ENCODE measurements around the gene TEPSIN. TPM values are rescaled to one million over a fixed set of nuclear protein-coding genes. Genes with fewer than 3 reads are reported as not detected.

TEPSIN gene
- total and polyA plus RNA-seq, 2 of the 13 experiments (the other 11 are each of a cell fraction or from before 2014, with no cell fraction given), result 16.1 to 18.8 TPM

DNA sequence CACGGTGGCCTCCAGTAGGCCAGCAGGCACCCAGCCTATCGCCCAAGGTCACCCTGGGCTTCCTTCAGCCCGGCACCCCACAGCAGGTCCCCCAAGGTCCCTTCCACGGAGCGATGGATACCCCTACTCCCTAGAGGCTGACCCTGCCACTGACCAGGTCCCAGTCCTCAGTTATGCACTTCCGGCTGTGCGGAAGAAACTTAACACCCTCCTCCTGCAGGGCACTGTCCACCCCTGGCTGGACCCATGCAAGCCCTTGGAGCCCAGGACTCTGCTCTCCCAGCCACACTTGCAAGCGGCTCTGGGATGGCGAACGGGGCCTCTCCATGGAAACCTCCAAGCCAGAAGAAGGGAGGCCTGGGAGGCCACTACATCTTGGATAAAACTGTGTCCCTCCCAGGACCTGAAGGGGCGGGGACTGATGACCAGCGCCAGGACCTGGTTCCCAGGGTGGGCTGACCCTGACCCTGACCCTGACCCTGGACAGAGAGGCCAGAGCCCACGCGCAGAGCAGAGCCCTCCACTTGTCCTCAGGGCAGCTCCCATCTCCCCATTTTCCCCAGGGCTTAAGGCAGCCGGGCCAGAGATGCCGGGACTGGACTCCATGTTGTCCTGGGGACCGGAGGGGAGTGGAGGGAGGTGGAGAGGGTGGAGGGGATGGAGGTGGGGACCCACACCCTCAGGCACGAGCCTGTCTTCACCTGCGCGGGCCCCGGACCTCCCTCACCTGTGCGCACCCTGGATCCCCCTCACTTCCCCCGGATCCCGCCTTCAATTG, 16.8 kb downstream of the TEPSIN start:
- H3K4me2 ChIP-seq (ENCODE audit: low read depth, low read length), result peak overlapping the region; percentile 93
- H3K79me2 ChIP-seq (ENCODE audit: insufficient read depth, low read length), result peaks cover 12% of the 10 kb centered on the region
- no peaks in the 10 kb centered on the region for H3K27me3 ChIP-seq (ENCODE audit: control insufficient read depth in 1 of 2, insufficient read depth in 2 of 2, low read length in 2 of 2)
- CTCF ChIA-PET (ENCODE audit: low intra/inter-chr PET ratio, low total read pairs), result no interaction called here
- in situ Hi-C loops (cut with HindIII; ENCODE audit: extremely low pct_ligation_motif_present, low pct_unique_long_range_greater_than_20kb), result no loop called here
- H3K9ac ChIP-seq (ENCODE audit: insufficient read depth, low read depth, low read length), result peak overlapping the region; percentile 74
- peak overlapping the region; percentile 37 for H3K27ac ChIP-seq (ENCODE audit: extremely low read length, insufficient read depth, low read length)
- intact Hi-C loops (cut with micrococcal nuclease; ENCODE audit: unreplicated experiment), result loop anchor here (5.0 kb wide), 1 partner anchor 80 kb away; no protein-coding TSS in a partner anchor
- H4K20me1 ChIP-seq (ENCODE audit: insufficient read depth, low read length), result no peaks in the 10 kb centered on the region; the same call in 1 of the 2 replicates
- DNase-seq (ENCODE audit: low spot score), result no peak
- no peak for FAIRE-seq
- peaks cover 30% of the 10 kb centered on the region for H3K4me1 ChIP-seq (ENCODE audit: insufficient read depth, low read length)
- H3K36me3 ChIP-seq (replicated peaks in 1 of 2; ENCODE audit: control insufficient read depth in 1 of 2, insufficient read depth in 2 of 2, low read length in 2 of 2), result peaks cover 10 to 11% of the 10 kb centered on the region in 2 experiments; a peak in 4 of 5 replicates
- WGBS (ENCODE audit: low lambda C conversion rate), result 2% methylated on average over 18 of the region's 24 CpGs
- H3K4me3 ChIP-seq (replicated peaks in 1 of 3; ENCODE audit: insufficient read depth in 1 of 3, low read depth in 2 of 3, low read length in 3 of 3), result peak overlapping the region; percentile 63 to 91 (median 87)
- H2AFZ ChIP-seq (ENCODE audit: low read length), result no peak overlapping the region
- no peaks in the 10 kb centered on the region for H3K9me3 ChIP-seq (ENCODE audit: low read length)
- POLR2A ChIA-PET, result interaction anchor here (0.6 to 1.5 kb wide), 17 partner anchors 10 to 675 kb away, joined by 3 to 61 read pairs (median 4); partner anchors contain the start of genes ACTG1, BAHCC1, NDUFAF8 and SLC38A10
- TSS peak; percentile 52 for BruUV-seq (replicated peaks)
- ATAC-seq, result peak; percentile 32
- TF ChIP-seq, protein P1, sequence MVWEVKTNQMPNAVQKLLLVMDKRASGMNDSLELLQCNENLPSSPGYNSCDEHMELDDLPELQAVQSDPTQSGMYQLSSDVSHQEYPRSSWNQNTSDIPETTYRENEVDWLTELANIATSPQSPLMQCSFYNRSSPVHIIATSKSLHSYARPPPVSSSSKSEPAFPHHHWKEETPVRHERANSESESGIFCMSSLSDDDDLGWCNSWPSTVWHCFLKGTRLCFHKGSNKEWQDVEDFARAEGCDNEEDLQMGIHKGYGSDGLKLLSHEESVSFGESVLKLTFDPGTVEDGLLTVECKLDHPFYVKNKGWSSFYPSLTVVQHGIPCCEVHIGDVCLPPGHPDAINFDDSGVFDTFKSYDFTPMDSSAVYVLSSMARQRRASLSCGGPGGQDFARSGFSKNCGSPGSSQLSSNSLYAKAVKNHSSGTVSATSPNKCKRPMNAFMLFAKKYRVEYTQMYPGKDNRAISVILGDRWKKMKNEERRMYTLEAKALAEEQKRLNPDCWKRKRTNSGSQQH (CRISPR knock-in tag; IDR thresholded peaks at IDR 0.05; ENCODE audit: low read depth), result no peak
- TF ChIP-seq TIGD3 (CRISPR knock-in tag; IDR thresholded peaks at IDR 0.05; ENCODE audit: borderline replicate concordance) (0 out of 2 replicates have a peak, but pooled peaks have one; percentile 64), POGK (CRISPR knock-in tag; conservative IDR thresholded peaks at IDR 0.05) (no peak), RCOR2 (CRISPR knock-in tag; IDR thresholded peaks at IDR 0.05) (no peak), ZBTB40 (IDR thresholded peaks at IDR 0.05) (no peak), ZBTB40 (CRISPR knock-in tag; IDR thresholded peaks at IDR 0.05) (no peak), NR2F6 (IDR thresholded peaks at IDR 0.05) (peak; percentile 81), NR2F6 (CRISPR knock-in tag; IDR thresholded peaks at IDR 0.05) (peak; percentile 76), ATF7 (IDR thresholded peaks at IDR 0.05) (no peak), ATF7 (CRISPR knock-in tag; IDR thresholded peaks at IDR 0.05) (no peak)
